Measurements from ENCODE around the gene ING5.

Gene ING5

GRCh38 chr2:241708879-241709278, 7.0 kb downstream of the ING5 start:
- DNase-seq = no peak
- TF ChIP-seq GATA1 (IDR thresholded peaks at IDR 0.05; ENCODE audit: low read depth, low read length) (no peak), POLR2A (IDR thresholded peaks at IDR 0.05; ENCODE audit: low read length) (no peak)

- DNase-seq = no peak
- no peak for TF ChIP-seq GATA1 (IDR thresholded peaks at IDR 0.05; ENCODE audit: low read depth, low read length)
- TF ChIP-seq POLR2A (IDR thresholded peaks at IDR 0.05; ENCODE audit: low read length) = no peak
Observed at GRCh38 chr2:241719093-241719492, 17.3 kb downstream of the ING5 start.

GRCh38 chr2:241720099-241720498, 18.3 kb downstream of the ING5 start:
- DNase-seq = no peak
- no peak for TF ChIP-seq POLR2A (IDR thresholded peaks at IDR 0.05; ENCODE audit: low read length)
- TF ChIP-seq GATA1 (IDR thresholded peaks at IDR 0.05; ENCODE audit: low read depth, low read length) = no peak

- TF ChIP-seq GATA1 (IDR thresholded peaks at IDR 0.05; ENCODE audit: low read depth, low read length) (no peak), POLR2A (IDR thresholded peaks at IDR 0.05; ENCODE audit: low read length) (no peak)
- peak in 1 of 2 experiments; percentile 21 for DNase-seq
Observed at GRCh38 chr2:241720560-241720959, 18.7 kb downstream of the ING5 start.

GRCh38 chr2:241721852-241722251, 20.0 kb downstream of the ING5 start:
- DNase-seq = no peak
- no peak for TF ChIP-seq GATA1 (IDR thresholded peaks at IDR 0.05; ENCODE audit: low read depth, low read length)
- TF ChIP-seq POLR2A (IDR thresholded peaks at IDR 0.05; ENCODE audit: low read length) = no peak

- no peak for DNase-seq
- TF ChIP-seq GATA1 (IDR thresholded peaks at IDR 0.05; ENCODE audit: low read depth, low read length) (no peak), POLR2A (IDR thresholded peaks at IDR 0.05; ENCODE audit: low read length) (no peak)
Observed at GRCh38 chr2:241722896-241723454, 21.1 kb downstream of the ING5 start.

- DNase-seq = no peak
- TF ChIP-seq POLR2A (IDR thresholded peaks at IDR 0.05; ENCODE audit: low read length) = no peak
- no peak for TF ChIP-seq GATA1 (IDR thresholded peaks at IDR 0.05; ENCODE audit: low read depth, low read length)
Observed at GRCh38 chr2:241724259-241724974, 22.6 kb downstream of the ING5 start.

GRCh38 chr2:241724975-241725870, 23.4 kb downstream of the ING5 start:
- TF ChIP-seq POLR2A (IDR thresholded peaks at IDR 0.05; ENCODE audit: low read length) (no peak), GATA1 (IDR thresholded peaks at IDR 0.05; ENCODE audit: low read depth, low read length) (no peak)
- no peak for DNase-seq

- no peak for TF ChIP-seq GATA1 (IDR thresholded peaks at IDR 0.05; ENCODE audit: low read depth, low read length)
- TF ChIP-seq POLR2A (IDR thresholded peaks at IDR 0.05; ENCODE audit: low read length) = no peak
- DNase-seq = no peak
Observed at GRCh38 chr2:241726459-241726858, 24.6 kb downstream of the ING5 start.

GRCh38 chr2:241728000-241728399, 26.2 kb downstream of the ING5 start:
- TF ChIP-seq POLR2A (IDR thresholded peaks at IDR 0.05; ENCODE audit: low read length) (no peak), GATA1 (IDR thresholded peaks at IDR 0.05; ENCODE audit: low read depth, low read length) (no peak)
- DNase-seq = no peak

GRCh38 chr2:241728627-241729026, 26.8 kb downstream of the ING5 start:
- no peak for TF ChIP-seq GATA1 (IDR thresholded peaks at IDR 0.05; ENCODE audit: low read depth, low read length)
- no peak for TF ChIP-seq POLR2A (IDR thresholded peaks at IDR 0.05; ENCODE audit: low read length)
- DNase-seq = no peak

GRCh38 chr2:241729868-241730267, 28.0 kb downstream of the ING5 start:
- no peak for DNase-seq
- TF ChIP-seq POLR2A (IDR thresholded peaks at IDR 0.05; ENCODE audit: low read length) (no peak), GATA1 (IDR thresholded peaks at IDR 0.05; ENCODE audit: low read depth, low read length) (no peak)

GRCh38 chr2:241730671-241731293, 28.9 kb downstream of the ING5 start:
- no peak for TF ChIP-seq POLR2A (IDR thresholded peaks at IDR 0.05; ENCODE audit: low read length)
- TF ChIP-seq GATA1 (IDR thresholded peaks at IDR 0.05; ENCODE audit: low read depth, low read length) = no peak
- peak; percentile 21 to 63 for DNase-seq

GRCh38 chr2:241732513-241733186, 30.8 kb downstream of the ING5 start:
- DNase-seq = peak; percentile 63 to 64

Measured in erythroblast (primary cell).